HepG2 (cell line): ENCODE data around the gene HEATR1. TPM values are rescaled to one million over a fixed set of nuclear protein-coding genes. Genes with fewer than 3 reads are reported as not detected.

Experiments used
- ATAC-seq: fragments of 200-7000 bp; cut with Tn5 transposase; 3 replicates; pipeline ENCODE4 v1.9.1; 2020; ENCODE audit warnings: mild to moderate bottlenecking, moderate library complexity
- BruUV-seq: library from RNA; stranded (reverse); fragments of 400-500 nt; replicated peaks from 2 replicates; lab custom pipeline; 2021; lab: Mats Ljungman, UMichigan
- CTCF ChIA-PET: fragments of 300-600 bp; formaldehyde crosslinking; extraction: SDS; loops from one replicate; lab custom pipeline; 2021; ENCODE audit warnings: low total read pairs, inconsistent platforms, low intra/inter-chr PET ratio; lab: Yijun Ruan, JAX
- POLR2A ChIA-PET: fragments of 350-600 bp; sonication (Branson Sonifier 250); formaldehyde crosslinking; loops from one replicate; lab custom pipeline; 2020; ENCODE audit warnings: antibody characterized with exemption, inconsistent platforms; lab: Yijun Ruan, JAX
- DNase-seq: peaks from one replicate; pipeline ENCODE4 v3.0.0-alpha.2; 2015; ENCODE audit warnings: low spot score
- FAIRE-seq: peaks from 3 replicates; lab custom pipeline; 2011; peaks lifted over from hg19 to GRCh38; lab: Jason Lieb, UNC
- H2AFZ ChIP-seq: one replicate; pipeline ENCODE4 v1.6.1; 2011; ENCODE audit warnings: low read length, inconsistent platforms
- H3K27ac ChIP-seq: fragments of 300-600 bp; 3 replicates; pipeline ENCODE4 v1.8.0; 2011; ENCODE audit warnings: mixed run types, mild to moderate bottlenecking, mixed read lengths, low read length, inconsistent platforms; ENCODE audit not compliant: insufficient read depth; ENCODE audit errors: extremely low read length
- H3K27me3 ChIP-seq, 2 experiments: fragments of 200-600 bp in 1 of 2; 2 replicates in 1 of 2; 3 replicates in 1 of 2; pipeline versions ENCODE4 v1.6.0 to v1.8.0; 2011; ENCODE audit warnings: low read length in 2 of 2, mild to moderate bottlenecking in 2 of 2, moderate library complexity in 2 of 2, inconsistent platforms in 1 of 2; ENCODE audit not compliant: insufficient read depth in 2 of 2, control insufficient read depth in 1 of 2
- H3K36me3 ChIP-seq, 2 experiments: fragments of 200-600 bp in 1 of 2; replicated peaks in 1 of 2; 2 replicates in 1 of 2; 3 replicates in 1 of 2; pipeline versions ENCODE4 v1.5.1 to v1.8.0; 2011; ENCODE audit warnings: low read length in 2 of 2, inconsistent platforms in 1 of 2; ENCODE audit not compliant: insufficient read depth in 2 of 2, control insufficient read depth in 1 of 2
- H3K4me1 ChIP-seq: 2 replicates; pipeline ENCODE4 v1.5.1; 2012; ENCODE audit warnings: low read length, inconsistent platforms; ENCODE audit not compliant: insufficient read depth
- H3K4me2 ChIP-seq: 2 replicates; pipeline ENCODE4 v1.6.0; 2011; ENCODE audit warnings: low read depth, low read length, inconsistent platforms
- H3K4me3 ChIP-seq, 3 experiments: fragments of 200-600 bp in 1 of 3; sonication (generic), shearing (Covaris generic) in 1 of 3; replicated peaks in 1 of 3; 2 replicates each; pipeline ENCODE4 v1.5.1; 2011 to 2016; ENCODE audit warnings: low read length in 3 of 3, inconsistent platforms in 2 of 3, low read depth in 2 of 3, mild to moderate bottlenecking in 2 of 3, control low read depth in 1 of 3, mixed read lengths in 1 of 3; ENCODE audit not compliant: insufficient read depth in 1 of 3
- H3K79me2 ChIP-seq: one replicate; pipeline ENCODE4 v1.6.1; 2011; ENCODE audit warnings: low read length, inconsistent platforms; ENCODE audit not compliant: insufficient read depth
- H3K9ac ChIP-seq: 2 replicates; pipeline ENCODE4 v1.6.0; 2011; ENCODE audit warnings: mild to moderate bottlenecking, low read depth, low read length, inconsistent platforms; ENCODE audit not compliant: insufficient read depth
- H3K9me3 ChIP-seq: 2 replicates; pipeline ENCODE4 v1.5.1; 2012; ENCODE audit warnings: mild to moderate bottlenecking, low read length
- H4K20me1 ChIP-seq: 2 replicates; pipeline ENCODE4 v1.6.0; 2011; ENCODE audit warnings: inconsistent platforms, mild to moderate bottlenecking, low read length, moderate library complexity; ENCODE audit not compliant: insufficient read depth
- CTCF ChIP-seq: sonication (generic); formaldehyde crosslinking; IDR thresholded peaks from 2 replicates; pipeline ENCODE4 v1.5.0; 2020; ENCODE audit warnings: mild to moderate bottlenecking, missing genetic modification reagents, moderate library complexity
- HOMEZ ChIP-seq: IDR thresholded peaks from 2 replicates; pipeline ENCODE4 v1.6.1; 2016; ENCODE audit warnings: low read depth
- RNF219 ChIP-seq: sonication (generic); formaldehyde crosslinking; IDR thresholded peaks from 2 replicates; pipeline ENCODE4 v1.5.0; 2020; ENCODE audit warnings: mild to moderate bottlenecking, missing genetic modification reagents
- SIX4 ChIP-seq: sonication (generic); formaldehyde crosslinking; IDR thresholded peaks from 2 replicates; pipeline ENCODE4 v1.4.0; 2020; ENCODE audit warnings: missing genetic modification reagents
- SMARCE1 ChIP-seq: fragments of 450-650 bp; IDR thresholded peaks from 2 replicates; pipeline ENCODE4 v1.6.1; 2017; ENCODE audit warnings: borderline replicate concordance
- ZBTB39 ChIP-seq: sonication (generic); formaldehyde crosslinking; IDR thresholded peaks from 2 replicates; pipeline ENCODE4 v1.5.0; 2020; ENCODE audit warnings: missing genetic modification reagents
- ZNF598 ChIP-seq: sonication (generic); formaldehyde crosslinking; IDR thresholded peaks from 2 replicates; pipeline ENCODE4 v1.5.1; 2020; ENCODE audit warnings: mild to moderate bottlenecking, missing genetic modification reagents, borderline replicate concordance
- ZNF616 ChIP-seq: sonication (generic); formaldehyde crosslinking; IDR thresholded peaks from 2 replicates; pipeline ENCODE4 v1.5.0; 2020; ENCODE audit warnings: low read depth, mild to moderate bottlenecking, missing genetic modification reagents
- ZNF672 ChIP-seq: sonication (generic); formaldehyde crosslinking; IDR thresholded peaks from 2 replicates; pipeline ENCODE4 v1.8.1; 2022; ENCODE audit warnings: missing genetic modification reagents
- ZNF713 ChIP-seq: sonication (generic); formaldehyde crosslinking; IDR thresholded peaks from 2 replicates; pipeline ENCODE4 v1.4.0; 2020; ENCODE audit warnings: mild to moderate bottlenecking, missing genetic modification reagents
- WGBS: methylation state at CpG from one replicate; pipeline ENCODE4 v1.1.6; 2017; ENCODE audit warnings: low lambda C conversion rate; 5-methylcytosine and 5-hydroxymethylcytosine counted together
- in situ Hi-C: cut with HindIII; loops from 2 replicates; pipeline ENCODE4 v1.10.0; 2017; ENCODE audit warnings: low pct_unique_long_range_greater_than_20kb; ENCODE audit not compliant: extremely low pct_ligation_motif_present
- intact Hi-C: fragments of 100-400 bp; cut with micrococcal nuclease; formaldehyde crosslinking; loops from one replicate; pipeline ENCODE4 v1.10.0; 2022; ENCODE audit not compliant: unreplicated experiment
- polyA plus RNA-seq, 8 experiments: library from polyadenylated mRNA; depleted of rRNA in 3 of 8; stranded (reverse) in 7 of 8; unstranded in 1 of 8; fragments of >200 nt; fragmentation: Illumina TruSeq in 4 of 8; extraction: Trizol in 4 of 8; gene quantifications; 2 replicates each; pipeline versions ENCODE4 v1.2.1 to v1.2.3, GENCODE V29; 2011 to 2016; ENCODE audit warnings: low read depth in 4 of 8, missing spikeins in 1 of 8, mixed read lengths in 1 of 8; ENCODE audit not compliant: insufficient read depth in 1 of 8
- total RNA-seq, 5 experiments: library from RNA; depleted of rRNA; stranded (reverse); fragments of >200 nt; fragmentation: Illumina TruSeq; extraction: Trizol; gene quantifications; 2 replicates each; pipeline ENCODE4 v1.2.3, GENCODE V29; 2016; ENCODE audit warnings: low read depth in 1 of 5

The HEATR1 gene
- total and polyA plus RNA-seq, 2 of the 13 experiments (the other 11 are each of a cell fraction or from before 2014, with no cell fraction given): 10.2 to 45.8 TPM

GRCh38 chr1:236558846-236559245, 45.5 kb downstream of the HEATR1 start (continued):
- no peak for TF ChIP-seq ZNF598 (CRISPR knock-in tag)
- TF ChIP-seq CTCF: no peak
- TF ChIP-seq RNF219 (CRISPR knock-in tag): no peak
- TF ChIP-seq SMARCE1: no peak
- no peak for TF ChIP-seq SIX4 (CRISPR knock-in tag)

- Histone ChIP-seq H3K4me3 (no peak overlapping the region), H4K20me1 (no peaks in the 10 kb centered on the region), H2AFZ (no peak overlapping the region), H3K27me3 (no peaks in the 10 kb centered on the region)
- no TSS peak for BruUV-seq
- no peak for FAIRE-seq
- WGBS: 97% methylated on average over 9 of the region's 9 CpGs
- CTCF ChIA-PET: no interaction called here
- POLR2A ChIA-PET: no interaction called here
- TF ChIP-seq ZNF713 (CRISPR knock-in tag) (no peak), ZNF672 (CRISPR knock-in tag) (no peak), ZNF616 (CRISPR knock-in tag) (no peak), ZBTB39 (CRISPR knock-in tag) (no peak), HOMEZ (CRISPR knock-in tag) (no peak)
- TF ChIP-seq, all 625 proteins: peak for 0
- DNase-seq (no peak), ATAC-seq (no peak)
- no peak overlapping the region for H3K27ac ChIP-seq
- no peak overlapping the region for H3K4me2 ChIP-seq
- H3K9ac ChIP-seq: no peak overlapping the region
- H3K9me3 ChIP-seq: no peaks in the 10 kb centered on the region
- intact Hi-C loops (no loop called here), in situ Hi-C loops (no loop called here)
- peaks cover 24 to 71% of the 10 kb centered on the region in 2 experiments for H3K36me3 ChIP-seq
- no peaks in the 10 kb centered on the region for H3K4me1 ChIP-seq
- H3K79me2 ChIP-seq: no peaks in the 10 kb centered on the region
These were observed 46.2 kb downstream of the HEATR1 start for GRCh38 chr1:236558081-236558480.
